ENCODE results near the gene CCDC170. TPM values are rescaled to one million over a fixed set of nuclear protein-coding genes. Genes with fewer than 3 reads are reported as not detected.

CCDC170 gene
- total RNA-seq, 1 experiment from 2014 or later = not detected

GRCh38 chr6:151624481-151624880 lies 130.7 kb downstream of the CCDC170 start:
- H3K9ac ChIP-seq (ENCODE audit: low read length) = no peak overlapping the region
- CTCF ChIA-PET = no interaction called here
- no peak overlapping the region for H3K4me2 ChIP-seq (ENCODE audit: low read length)
- H3K27ac ChIP-seq (ENCODE audit: low read length) = no peak overlapping the region
- H3K4me1 ChIP-seq (ENCODE audit: insufficient read depth, low read length) = peaks cover 18% of the 10 kb centered on the region
- H3F3A ChIP-seq (ENCODE audit: low read length, unreplicated experiment) = no peaks in the 10 kb centered on the region
- intact Hi-C loops (cut with micrococcal nuclease) = no loop called here
- TF ChIP-seq CTCF (conservative IDR thresholded peaks at IDR 0.05; ENCODE audit: low read depth, low read length) (no peak), EZH2 (IDR thresholded peaks at IDR 0.05; ENCODE audit: low read length, unreplicated experiment) (no peak), EZH2phosphoT487 (IDR thresholded peaks at IDR 0.05; ENCODE audit: borderline replicate concordance, low read length) (no peak)
- ATAC-seq = no peak
- no peak overlapping the region for H2AFZ ChIP-seq (ENCODE audit: low read length)
- no peak for DNase-seq
- no peaks in the 10 kb centered on the region for H3K79me2 ChIP-seq (ENCODE audit: low read length)
- no peaks in the 10 kb centered on the region for H3K36me3 ChIP-seq (ENCODE audit: low read depth, low read length)
- H3K9me3 ChIP-seq (ENCODE audit: low read length) = no peaks in the 10 kb centered on the region
- no peaks in the 10 kb centered on the region for H4K20me1 ChIP-seq (ENCODE audit: low read length)
- POLR2A ChIA-PET (ENCODE audit: unreplicated experiment) = no interaction called here
- BruUV-seq (replicated peaks) = no TSS peak
- no peaks in the 10 kb centered on the region for H3K27me3 ChIP-seq (ENCODE audit: low read length)
- no peaks in the 10 kb centered on the region for H3K9me2 ChIP-seq (replicated peaks; ENCODE audit: low read length)
- H3K4me3 ChIP-seq (ENCODE audit: low read length) = no peak overlapping the region

- no peak for TF ChIP-seq CTCF (conservative IDR thresholded peaks at IDR 0.05; ENCODE audit: low read depth, low read length)
- TF ChIP-seq EZH2 (IDR thresholded peaks at IDR 0.05; ENCODE audit: low read length, unreplicated experiment) = no peak
- TF ChIP-seq EZH2phosphoT487 (IDR thresholded peaks at IDR 0.05; ENCODE audit: borderline replicate concordance, low read length) = no peak
- intact Hi-C loops (cut with micrococcal nuclease) = no loop called here
- Histone ChIP-seq H3K79me2 (ENCODE audit: low read length) (no peaks in the 10 kb centered on the region), H3K4me1 (ENCODE audit: insufficient read depth, low read length) (peaks cover 21% of the 10 kb centered on the region), H3K9ac (ENCODE audit: low read length) (no peak overlapping the region), H4K20me1 (ENCODE audit: low read length) (no peaks in the 10 kb centered on the region), H3K9me2 (replicated peaks; ENCODE audit: low read length) (no peaks in the 10 kb centered on the region), H2AFZ (ENCODE audit: low read length) (no peak overlapping the region), H3F3A (ENCODE audit: low read length, unreplicated experiment) (no peaks in the 10 kb centered on the region), H3K9me3 (ENCODE audit: low read length) (no peaks in the 10 kb centered on the region), H3K36me3 (ENCODE audit: low read depth, low read length) (no peaks in the 10 kb centered on the region), H3K4me2 (ENCODE audit: low read length) (no peak overlapping the region), H3K4me3 (ENCODE audit: low read length) (no peak overlapping the region), H3K27me3 (ENCODE audit: low read length) (no peaks in the 10 kb centered on the region), H3K27ac (ENCODE audit: low read length) (no peak overlapping the region)
- DNase-seq = no peak
- no TSS peak for BruUV-seq (replicated peaks)
- ATAC-seq = no peak
- ChIA-PET CTCF (no interaction called here), POLR2A (ENCODE audit: unreplicated experiment) (no interaction called here)
Measured at GRCh38 chr6:151624900-151625536, 131.2 kb downstream of the CCDC170 start.

GRCh38 chr6:151627689-151628444 lies 134.1 kb downstream of the CCDC170 start:
- H3K9me2 ChIP-seq (replicated peaks; ENCODE audit: low read length) = no peaks in the 10 kb centered on the region
- peak overlapping the region; percentile 68 for H3K27ac ChIP-seq (ENCODE audit: low read length)
- TF ChIP-seq EZH2 (IDR thresholded peaks at IDR 0.05; ENCODE audit: low read length, unreplicated experiment) (no peak), EZH2phosphoT487 (IDR thresholded peaks at IDR 0.05; ENCODE audit: borderline replicate concordance, low read length) (no peak), CTCF (conservative IDR thresholded peaks at IDR 0.05; ENCODE audit: low read depth, low read length) (no peak)
- no peaks in the 10 kb centered on the region for H3K27me3 ChIP-seq (ENCODE audit: low read length)
- peak overlapping the region; percentile 53; the same call in 1 of the 2 replicates for H2AFZ ChIP-seq (ENCODE audit: low read length)
- H3F3A ChIP-seq (ENCODE audit: low read length, unreplicated experiment) = no peaks in the 10 kb centered on the region
- peaks cover 22% of the 10 kb centered on the region for H3K4me1 ChIP-seq (ENCODE audit: insufficient read depth, low read length)
- DNase-seq (peak; percentile 72), ATAC-seq (0 out of 2 replicates have a peak, but pooled peaks have one; percentile 31)
- no peaks in the 10 kb centered on the region for H3K9me3 ChIP-seq (ENCODE audit: low read length)
- no peak overlapping the region for H3K9ac ChIP-seq (ENCODE audit: low read length)
- H4K20me1 ChIP-seq (ENCODE audit: low read length) = no peaks in the 10 kb centered on the region
- H3K4me2 ChIP-seq (ENCODE audit: low read length) = peak overlapping the region; percentile 82
- H3K79me2 ChIP-seq (ENCODE audit: low read length) = no peaks in the 10 kb centered on the region
- H3K4me3 ChIP-seq (ENCODE audit: low read length) = peak overlapping the region; percentile 47
- POLR2A ChIA-PET (ENCODE audit: unreplicated experiment) = no interaction called here
- CTCF ChIA-PET = no interaction called here
- H3K36me3 ChIP-seq (ENCODE audit: low read depth, low read length) = no peaks in the 10 kb centered on the region
- intact Hi-C loops (cut with micrococcal nuclease) = no loop called here
- no TSS peak for BruUV-seq (replicated peaks)
